Measurements from ENCODE around the gene HIRIP3. TPM values are rescaled to one million over a fixed set of nuclear protein-coding genes. Genes with fewer than 3 reads are reported as not detected.

HIRIP3 gene
- polyA plus RNA-seq, 2 of the 4 experiments (the other 2 are of a cell fraction) = 11.5 to 16.7 TPM

GRCh38 chr16:29982560-29983419 lies 12.6 kb downstream of the HIRIP3 start:
- DNase-seq (ENCODE audit: low read depth in 1 of 2, low spot score in 1 of 2) = no peak
- Histone ChIP-seq H3K27ac (no peak overlapping the region), H3K4me1 (no peaks in the 10 kb centered on the region), H3K4me3 (no peak overlapping the region), H3K4me2 (no peak overlapping the region), H3K9me3 (no peaks in the 10 kb centered on the region)
- WGBS (ENCODE audit: missing lambda C conversion rate) = 91% methylated on average over 24 of the region's 24 CpGs
- ATAC-seq = no peak
- CTCF ChIA-PET = interaction anchor here (1.0 to 5.3 kb wide), 6 partner anchors 8 to 38 kb away, joined by 3 to 22 read pairs (median 4); partner anchors contain the start of gene TAOK2
- no peak for TF ChIP-seq NR3C1 (IDR thresholded peaks at IDR 0.05)
- TF ChIP-seq CHD2 (IDR thresholded peaks at IDR 0.05; ENCODE audit: low read length, partially characterized antibody) = no peak
- no peak for TF ChIP-seq ESRRA (IDR thresholded peaks at IDR 0.05; ENCODE audit: borderline replicate concordance, low read length)
- TF ChIP-seq RAD21 (conservative IDR thresholded peaks at IDR 0.05 in 1 of 2, IDR thresholded peaks at IDR 0.05 in 1 of 2) = no peak
- TF ChIP-seq GATA3 (IDR thresholded peaks at IDR 0.05; ENCODE audit: borderline replicate concordance) = no peak
- TF ChIP-seq SREBF2 (IDR thresholded peaks at IDR 0.05) = no peak
- TF ChIP-seq CHD4 (IDR thresholded peaks at IDR 0.05; ENCODE audit: borderline replicate concordance) = no peak
- TF ChIP-seq KDM1A (IDR thresholded peaks at IDR 0.05; ENCODE audit: low read depth) = no peak
- TF ChIP-seq TP53 (CRISPR knock-in tag; IDR thresholded peaks at IDR 0.05) = no peak
- no peak for TF ChIP-seq MAZ (IDR thresholded peaks at IDR 0.05; ENCODE audit: borderline replicate concordance, low read depth, low read length)
- TF ChIP-seq CBX2 (IDR thresholded peaks at IDR 0.05; ENCODE audit: borderline replicate concordance, low read depth) = no peak
- no peak for TF ChIP-seq HEYL (CRISPR knock-in tag; IDR thresholded peaks at IDR 0.05)
- no peak for TF ChIP-seq EHF (CRISPR knock-in tag; IDR thresholded peaks at IDR 0.05)
- no peak for TF ChIP-seq BCL3 (IDR thresholded peaks at IDR 0.05)
- no peak for TF ChIP-seq CTCF (IDR thresholded peaks at IDR 0.05)
- TF ChIP-seq MAFK (IDR thresholded peaks at IDR 0.05; ENCODE audit: partially characterized antibody) = no peak
- TF ChIP-seq EHMT2 (IDR thresholded peaks at IDR 0.05; ENCODE audit: low read depth) = no peak
- TF ChIP-seq ZFP36 (IDR thresholded peaks at IDR 0.05; ENCODE audit: borderline replicate concordance, partially characterized antibody) = no peak
- TF ChIP-seq MYC (IDR thresholded peaks at IDR 0.05; ENCODE audit: borderline replicate concordance, low read length) = no peak
- TF ChIP-seq E2F6 (IDR thresholded peaks at IDR 0.05; ENCODE audit: borderline replicate concordance, low read depth) = no peak
- FAIRE-seq = no peak
- POLR2A ChIA-PET = no interaction called here

GRCh38 chr16:29978564-29979270 lies 16.7 kb downstream of the HIRIP3 start:
- no peak for ATAC-seq

More at GRCh38 chr16:29978564-29979270, 16.7 kb downstream of the HIRIP3 start:
- TF ChIP-seq HEYL (CRISPR knock-in tag; IDR thresholded peaks at IDR 0.05) = no peak
- no peak for TF ChIP-seq BHLHE40 (IDR thresholded peaks at IDR 0.05; ENCODE audit: low read depth, low read length)
- no peak for TF ChIP-seq ZNF302 (CRISPR knock-in tag; IDR thresholded peaks at IDR 0.05)
- no peak for TF ChIP-seq ZC3H11A (IDR thresholded peaks at IDR 0.05)
- no peak for TF ChIP-seq SMC3 (IDR thresholded peaks at IDR 0.05)
- TF ChIP-seq HMGXB4 (CRISPR knock-in tag; IDR thresholded peaks at IDR 0.05; ENCODE audit: borderline replicate concordance) = no peak
- no peak for TF ChIP-seq ATOH8 (CRISPR knock-in tag; IDR thresholded peaks at IDR 0.05; ENCODE audit: low read depth)
- TF ChIP-seq MAZ (IDR thresholded peaks at IDR 0.05; ENCODE audit: borderline replicate concordance, low read depth, low read length) = no peak
- no peak for TF ChIP-seq CHD2 (IDR thresholded peaks at IDR 0.05; ENCODE audit: low read length, partially characterized antibody)
- no peak for TF ChIP-seq EP300 (IDR thresholded peaks at IDR 0.05)
- TF ChIP-seq MAFK (IDR thresholded peaks at IDR 0.05; ENCODE audit: partially characterized antibody) = no peak
- FAIRE-seq (no peak), DNase-seq (ENCODE audit: low read depth in 1 of 2, low spot score in 1 of 2) (no peak)
- Histone ChIP-seq H3K4me3 (no peak overlapping the region), H3K4me2 (no peak overlapping the region), H3K9me3 (no peaks in the 10 kb centered on the region), H3K4me1 (peaks cover 19% of the 10 kb centered on the region), H3K27ac (no peak overlapping the region)
- CTCF ChIA-PET = interaction anchor here (0.6 to 2.9 kb wide), 9 partner anchors 14 to 278 kb away, joined by 3 to 9 read pairs (median 3); partner anchors contain the start of genes CDIPT and HIRIP3
- POLR2A ChIA-PET = no interaction called here
- WGBS (ENCODE audit: missing lambda C conversion rate) = 91% methylated on average over 9 of the region's 9 CpGs
